Measurements from ENCODE around the gene RPN2. TPM values are rescaled to one million over a fixed set of nuclear protein-coding genes. Genes with fewer than 3 reads are reported as not detected.

RPN2 gene
- total and polyA plus RNA-seq, 9 of the 15 experiments (the other 6 are each of a cell fraction or from before 2014, with no cell fraction given), result 168 to 548 (median 325) TPM

DNA sequence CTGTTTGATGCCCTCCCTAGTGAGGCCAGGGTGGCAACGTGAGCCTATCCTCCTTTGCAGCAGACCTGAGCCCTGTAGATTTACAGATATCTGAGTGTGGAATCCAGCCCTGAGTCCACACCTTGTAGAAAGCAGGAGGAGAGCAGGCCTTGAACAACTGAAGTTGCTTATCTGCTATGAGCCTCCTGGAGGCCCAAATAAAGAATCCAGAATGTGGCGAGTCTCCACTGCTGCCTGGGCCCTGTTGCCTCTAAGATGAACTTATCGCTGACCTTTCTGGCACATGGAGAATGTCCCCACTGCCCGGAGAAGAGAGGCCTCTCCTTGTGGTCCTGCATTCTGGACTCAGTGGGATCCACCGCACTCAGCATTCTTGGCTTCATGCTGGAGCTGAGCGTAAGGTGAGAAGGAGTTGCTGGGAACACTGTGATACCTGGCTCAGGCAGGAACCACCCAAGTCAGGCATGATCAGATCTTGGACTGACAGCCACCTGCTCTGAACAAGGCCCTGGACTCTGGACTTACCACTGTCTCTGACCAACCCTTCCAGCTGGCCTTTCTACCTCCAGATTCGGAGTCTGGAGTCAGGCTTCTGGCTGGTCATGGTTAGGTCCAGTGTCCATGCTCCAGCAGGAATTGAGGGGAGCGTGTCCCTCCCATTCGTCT is 104.5 kb downstream of the RPN2 start:
- no peak overlapping the region for H3K27ac ChIP-seq (ENCODE audit: extremely low read depth, low read depth, low read length)
- DNase-seq (ENCODE audit: extremely low read depth in 1 of 4, low spot score in 3 of 4) (no peak), ATAC-seq (no peak), FAIRE-seq (no peak)
- intact Hi-C loops (cut with micrococcal nuclease) (loop anchor here (2.0 kb wide), 1 partner anchor 245 kb away; no protein-coding TSS in a partner anchor), in situ Hi-C loops (cut with MboI) (no loop called here)
- peak overlapping the region; percentile 20 for H2AFZ ChIP-seq (ENCODE audit: low read depth, low read length)
- H3K4me2 ChIP-seq (ENCODE audit: insufficient read depth, low read length), result no peak overlapping the region
- WGBS (ENCODE audit: insufficient coverage, low coverage, missing lambda C conversion rate), result 64% methylated on average over 9 of the region's 9 CpGs
- H3K9me1 ChIP-seq (ENCODE audit: control insufficient read depth, insufficient read depth, low read length), result no peaks in the 10 kb centered on the region
- no peaks in the 10 kb centered on the region for H3K9me3 ChIP-seq (replicated peaks; ENCODE audit: control insufficient read depth, insufficient read depth, low read depth, low read length)
- CTCF ChIA-PET (ENCODE audit: low intra/inter-chr PET ratio), result interaction anchor here (0.6 kb wide), 2 partner anchors 9 to 618 kb away, joined by 3 read pairs; no protein-coding TSS in a partner anchor
- H3K27me3 ChIP-seq (ENCODE audit: control insufficient read depth in 2 of 2, insufficient read depth in 2 of 2, low read length in 2 of 2), result no peaks in the 10 kb centered on the region; a peak in 1 of 5 replicates
- POLR2A ChIA-PET, result interaction anchor here (1.1 to 1.6 kb wide), 2 partner anchors 12 to 30 kb away, joined by 4 to 6 read pairs; no protein-coding TSS in a partner anchor
- H3K79me2 ChIP-seq (ENCODE audit: control insufficient read depth, insufficient read depth, low read length), result no peaks in the 10 kb centered on the region; the same call in 2 of the 3 replicates
- no TSS peak for BruUV-seq (replicated peaks)
- no peaks in the 10 kb centered on the region for H4K20me1 ChIP-seq (replicated peaks; ENCODE audit: control insufficient read depth, insufficient read depth, low read length)
- no peak overlapping the region for H3K4me3 ChIP-seq
- no peaks in the 10 kb centered on the region for H3K36me3 ChIP-seq (ENCODE audit: control insufficient read depth, insufficient read depth, low read length)
- H3K4me1 ChIP-seq (replicated peaks in 1 of 2; ENCODE audit: control insufficient read depth in 2 of 2, insufficient read depth in 2 of 2, low read length in 2 of 2), result peaks cover 0 to 8% of the 10 kb centered on the region in 2 experiments; a peak in 3 of 5 replicates
- peak overlapping the region in 1 of 2 experiments; percentile 15; a peak in 1 of 4 replicates for H3K9ac ChIP-seq (ENCODE audit: insufficient read depth in 1 of 2, low read depth in 2 of 2, low read length in 2 of 2)
- TF ChIP-seq, protein P1, sequence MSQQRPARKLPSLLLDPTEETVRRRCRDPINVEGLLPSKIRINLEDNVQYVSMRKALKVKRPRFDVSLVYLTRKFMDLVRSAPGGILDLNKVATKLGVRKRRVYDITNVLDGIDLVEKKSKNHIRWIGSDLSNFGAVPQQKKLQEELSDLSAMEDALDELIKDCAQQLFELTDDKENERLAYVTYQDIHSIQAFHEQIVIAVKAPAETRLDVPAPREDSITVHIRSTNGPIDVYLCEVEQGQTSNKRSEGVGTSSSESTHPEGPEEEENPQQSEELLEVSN (IDR thresholded peaks at IDR 0.05; ENCODE audit: borderline replicate concordance in 1 of 2, extremely low read depth in 1 of 2, insufficient read depth in 1 of 2, insufficient read length in 1 of 2, low read depth in 1 of 2, low read length in 1 of 2, poor library complexity in 1 of 2, severe bottlenecking in 1 of 2), result no peak
- TF ChIP-seq, protein P2, sequence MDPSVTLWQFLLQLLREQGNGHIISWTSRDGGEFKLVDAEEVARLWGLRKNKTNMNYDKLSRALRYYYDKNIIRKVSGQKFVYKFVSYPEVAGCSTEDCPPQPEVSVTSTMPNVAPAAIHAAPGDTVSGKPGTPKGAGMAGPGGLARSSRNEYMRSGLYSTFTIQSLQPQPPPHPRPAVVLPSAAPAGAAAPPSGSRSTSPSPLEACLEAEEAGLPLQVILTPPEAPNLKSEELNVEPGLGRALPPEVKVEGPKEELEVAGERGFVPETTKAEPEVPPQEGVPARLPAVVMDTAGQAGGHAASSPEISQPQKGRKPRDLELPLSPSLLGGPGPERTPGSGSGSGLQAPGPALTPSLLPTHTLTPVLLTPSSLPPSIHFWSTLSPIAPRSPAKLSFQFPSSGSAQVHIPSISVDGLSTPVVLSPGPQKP (CRISPR knock-in tag; IDR thresholded peaks at IDR 0.05), result no peak
- no peak for TF ChIP-seq ZBTB34 (CRISPR knock-in tag; IDR thresholded peaks at IDR 0.05)
- TF ChIP-seq BDP1 (IDR thresholded peaks at IDR 0.05; ENCODE audit: insufficient read depth, insufficient read length), result no peak
- no peak for TF ChIP-seq JUND (IDR thresholded peaks at IDR 0.05; ENCODE audit: borderline replicate concordance, low read depth, low read length)
- TF ChIP-seq JUND (tag; IDR thresholded peaks at IDR 0.05; ENCODE audit: borderline replicate concordance, low read depth, low read length), result no peak
- no peak for TF ChIP-seq MAFG (tag; conservative IDR thresholded peaks at IDR 0.05)
- no peak for TF ChIP-seq KDM5B (IDR thresholded peaks at IDR 0.05; ENCODE audit: insufficient replicate concordance, low read depth, low read length)
- TF ChIP-seq, protein P3, sequence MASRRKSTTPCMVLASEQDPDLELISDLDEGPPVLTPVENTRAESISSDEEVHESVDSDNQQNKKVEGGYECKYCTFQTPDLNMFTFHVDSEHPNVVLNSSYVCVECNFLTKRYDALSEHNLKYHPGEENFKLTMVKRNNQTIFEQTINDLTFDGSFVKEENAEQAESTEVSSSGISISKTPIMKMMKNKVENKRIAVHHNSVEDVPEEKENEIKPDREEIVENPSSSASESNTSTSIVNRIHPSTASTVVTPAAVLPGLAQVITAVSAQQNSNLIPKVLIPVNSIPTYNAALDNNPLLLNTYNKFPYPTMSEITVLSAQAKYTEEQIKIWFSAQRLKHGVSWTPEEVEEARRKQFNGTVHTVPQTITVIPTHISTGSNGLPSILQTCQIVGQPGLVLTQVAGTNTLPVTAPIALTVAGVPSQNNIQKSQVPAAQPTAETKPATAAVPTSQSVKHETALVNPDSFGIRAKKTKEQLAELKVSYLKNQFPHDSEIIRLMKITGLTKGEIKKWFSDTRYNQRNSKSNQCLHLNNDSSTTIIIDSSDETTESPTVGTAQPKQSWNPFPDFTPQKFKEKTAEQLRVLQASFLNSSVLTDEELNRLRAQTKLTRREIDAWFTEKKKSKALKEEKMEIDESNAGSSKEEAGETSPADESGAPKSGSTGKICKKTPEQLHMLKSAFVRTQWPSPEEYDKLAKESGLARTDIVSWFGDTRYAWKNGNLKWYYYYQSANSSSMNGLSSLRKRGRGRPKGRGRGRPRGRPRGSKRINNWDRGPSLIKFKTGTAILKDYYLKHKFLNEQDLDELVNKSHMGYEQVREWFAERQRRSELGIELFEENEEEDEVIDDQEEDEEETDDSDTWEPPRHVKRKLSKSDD (conservative IDR thresholded peaks at IDR 0.05; ENCODE audit: low read length), result no peak
- no peak for TF ChIP-seq ZFP1 (CRISPR knock-in tag; IDR thresholded peaks at IDR 0.05)
- no peak for TF ChIP-seq BACH1 (tag; IDR thresholded peaks at IDR 0.05)
